SK-N-SH treated with all-trans-retinoic acid at 6 μM for 48 hours (cell line): ENCODE data around the gene OBI1.

ENCODE experiments used
- ARNTL ChIP-seq: fragments of 450-650 bp; formaldehyde crosslinking; IDR thresholded peaks from 2 replicates; pipeline ENCODE4 v1.5.0; 2020; ENCODE audit warnings: low read depth, mild to moderate bottlenecking, moderate library complexity, borderline replicate concordance
- BACH2 ChIP-seq: fragments of 250-450 bp; sonication (Bioruptor Pico); IDR thresholded peaks from 2 replicates; pipeline ENCODE4 v1.9.0; 2021; ENCODE audit warnings: mild to moderate bottlenecking, borderline replicate concordance
- CSDC2 ChIP-seq: fragments of 250-450 bp; sonication (Bioruptor Pico); IDR thresholded peaks from 2 replicates; pipeline ENCODE4 v1.5.0; 2020; ENCODE audit warnings: mild to moderate bottlenecking, moderate library complexity
- OSR1 ChIP-seq: fragments of 250-450 bp; sonication (Bioruptor Pico); IDR thresholded peaks from 2 replicates; pipeline ENCODE4 v1.8.0; 2022; ENCODE audit warnings: moderate library complexity, mild to moderate bottlenecking, inconsistent platforms
- PPARA ChIP-seq: fragments of 250-450 bp; sonication (Bioruptor Pico); IDR thresholded peaks from 2 replicates; pipeline ENCODE4 v1.5.0; 2020; ENCODE audit warnings: mild to moderate bottlenecking, borderline replicate concordance
- SNAI2 ChIP-seq: fragments of 250-450 bp; sonication (Bioruptor Pico); IDR thresholded peaks from 2 replicates; pipeline ENCODE4 v1.5.0; 2020; ENCODE audit warnings: mild to moderate bottlenecking, moderate library complexity
- ZFP3 ChIP-seq: fragments of 250-450 bp; sonication (Bioruptor Pico); IDR thresholded peaks from 2 replicates; pipeline ENCODE4 v1.5.0; 2020; ENCODE audit warnings: mild to moderate bottlenecking, moderate library complexity
- TF ChIP-seq, protein P1 (sequence below): fragments of 250-450 bp; sonication (Bioruptor Pico); IDR thresholded peaks from 2 replicates; pipeline ENCODE4 v1.5.0; 2020; ENCODE audit warnings: mild to moderate bottlenecking, moderate library complexity
- TF ChIP-seq, protein P2 (sequence below): fragments of 250-450 bp; sonication (Bioruptor Pico); IDR thresholded peaks from 2 replicates; pipeline ENCODE4 v1.5.1; 2021; ENCODE audit warnings: mild to moderate bottlenecking, moderate library complexity
- TF ChIP-seq, protein P3 (sequence below): fragments of 250-450 bp; sonication (Bioruptor Pico); IDR thresholded peaks from 2 replicates; pipeline ENCODE4 v1.8.0; 2020; ENCODE audit warnings: mild to moderate bottlenecking, moderate library complexity, borderline replicate concordance
- TF ChIP-seq, protein P4 (sequence below): fragments of 250-450 bp; sonication (Bioruptor Pico); IDR thresholded peaks from 2 replicates; pipeline ENCODE4 v1.5.1; 2020; ENCODE audit warnings: low read depth, mild to moderate bottlenecking, moderate library complexity

DNA sequence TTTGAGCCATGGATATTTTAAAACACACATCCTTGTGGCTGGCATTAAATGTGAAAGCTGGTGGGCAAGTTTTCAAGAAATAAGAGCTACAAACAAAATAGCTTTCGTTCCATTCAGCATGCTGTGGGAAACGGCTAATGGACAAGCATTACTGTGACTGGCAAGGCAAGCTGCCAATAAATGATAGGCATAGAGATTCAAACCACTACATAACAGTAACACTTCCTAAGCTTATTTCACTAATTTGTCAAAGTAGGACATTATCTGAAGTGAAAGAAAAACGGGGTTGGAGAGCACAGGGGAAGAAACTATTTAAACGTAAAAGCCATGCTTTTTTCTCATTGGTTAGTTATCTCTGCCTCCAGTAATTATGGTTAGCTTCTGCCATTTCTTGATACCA, 26.0 kb downstream of the OBI1 start:
- TF ChIP-seq, protein P1, sequence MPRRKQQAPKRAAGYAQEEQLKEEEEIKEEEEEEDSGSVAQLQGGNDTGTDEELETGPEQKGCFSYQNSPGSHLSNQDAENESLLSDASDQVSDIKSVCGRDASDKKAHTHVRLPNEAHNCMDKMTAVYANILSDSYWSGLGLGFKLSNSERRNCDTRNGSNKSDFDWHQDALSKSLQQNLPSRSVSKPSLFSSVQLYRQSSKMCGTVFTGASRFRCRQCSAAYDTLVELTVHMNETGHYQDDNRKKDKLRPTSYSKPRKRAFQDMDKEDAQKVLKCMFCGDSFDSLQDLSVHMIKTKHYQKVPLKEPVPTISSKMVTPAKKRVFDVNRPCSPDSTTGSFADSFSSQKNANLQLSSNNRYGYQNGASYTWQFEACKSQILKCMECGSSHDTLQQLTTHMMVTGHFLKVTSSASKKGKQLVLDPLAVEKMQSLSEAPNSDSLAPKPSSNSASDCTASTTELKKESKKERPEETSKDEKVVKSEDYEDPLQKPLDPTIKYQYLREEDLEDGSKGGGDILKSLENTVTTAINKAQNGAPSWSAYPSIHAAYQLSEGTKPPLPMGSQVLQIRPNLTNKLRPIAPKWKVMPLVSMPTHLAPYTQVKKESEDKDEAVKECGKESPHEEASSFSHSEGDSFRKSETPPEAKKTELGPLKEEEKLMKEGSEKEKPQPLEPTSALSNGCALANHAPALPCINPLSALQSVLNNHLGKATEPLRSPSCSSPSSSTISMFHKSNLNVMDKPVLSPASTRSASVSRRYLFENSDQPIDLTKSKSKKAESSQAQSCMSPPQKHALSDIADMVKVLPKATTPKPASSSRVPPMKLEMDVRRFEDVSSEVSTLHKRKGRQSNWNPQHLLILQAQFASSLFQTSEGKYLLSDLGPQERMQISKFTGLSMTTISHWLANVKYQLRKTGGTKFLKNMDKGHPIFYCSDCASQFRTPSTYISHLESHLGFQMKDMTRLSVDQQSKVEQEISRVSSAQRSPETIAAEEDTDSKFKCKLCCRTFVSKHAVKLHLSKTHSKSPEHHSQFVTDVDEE = no peak
- no peak for TF ChIP-seq ARNTL (CRISPR knock-in tag)
- TF ChIP-seq, protein P2, sequence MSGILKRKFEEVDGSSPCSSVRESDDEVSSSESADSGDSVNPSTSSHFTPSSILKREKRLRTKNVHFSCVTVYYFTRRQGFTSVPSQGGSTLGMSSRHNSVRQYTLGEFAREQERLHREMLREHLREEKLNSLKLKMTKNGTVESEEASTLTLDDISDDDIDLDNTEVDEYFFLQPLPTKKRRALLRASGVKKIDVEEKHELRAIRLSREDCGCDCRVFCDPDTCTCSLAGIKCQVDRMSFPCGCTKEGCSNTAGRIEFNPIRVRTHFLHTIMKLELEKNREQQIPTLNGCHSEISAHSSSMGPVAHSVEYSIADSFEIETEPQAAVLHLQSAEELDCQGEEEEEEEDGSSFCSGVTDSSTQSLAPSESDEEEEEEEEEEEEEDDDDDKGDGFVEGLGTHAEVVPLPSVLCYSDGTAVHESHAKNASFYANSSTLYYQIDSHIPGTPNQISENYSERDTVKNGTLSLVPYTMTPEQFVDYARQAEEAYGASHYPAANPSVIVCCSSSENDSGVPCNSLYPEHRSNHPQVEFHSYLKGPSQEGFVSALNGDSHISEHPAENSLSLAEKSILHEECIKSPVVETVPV = no peak
- no peak for TF ChIP-seq OSR1 (CRISPR knock-in tag)
- no peak for TF ChIP-seq ZFP3 (CRISPR knock-in tag)
- no peak for TF ChIP-seq PPARA (CRISPR knock-in tag)
- TF ChIP-seq SNAI2 = no peak
- TF ChIP-seq, protein P3, sequence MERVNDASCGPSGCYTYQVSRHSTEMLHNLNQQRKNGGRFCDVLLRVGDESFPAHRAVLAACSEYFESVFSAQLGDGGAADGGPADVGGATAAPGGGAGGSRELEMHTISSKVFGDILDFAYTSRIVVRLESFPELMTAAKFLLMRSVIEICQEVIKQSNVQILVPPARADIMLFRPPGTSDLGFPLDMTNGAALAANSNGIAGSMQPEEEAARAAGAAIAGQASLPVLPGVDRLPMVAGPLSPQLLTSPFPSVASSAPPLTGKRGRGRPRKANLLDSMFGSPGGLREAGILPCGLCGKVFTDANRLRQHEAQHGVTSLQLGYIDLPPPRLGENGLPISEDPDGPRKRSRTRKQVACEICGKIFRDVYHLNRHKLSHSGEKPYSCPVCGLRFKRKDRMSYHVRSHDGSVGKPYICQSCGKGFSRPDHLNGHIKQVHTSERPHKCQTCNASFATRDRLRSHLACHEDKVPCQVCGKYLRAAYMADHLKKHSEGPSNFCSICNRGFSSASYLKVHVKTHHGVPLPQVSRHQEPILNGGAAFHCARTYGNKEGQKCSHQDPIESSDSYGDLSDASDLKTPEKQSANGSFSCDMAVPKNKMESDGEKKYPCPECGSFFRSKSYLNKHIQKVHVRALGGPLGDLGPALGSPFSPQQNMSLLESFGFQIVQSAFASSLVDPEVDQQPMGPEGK (CRISPR knock-in tag) = no peak
- TF ChIP-seq, protein P4, sequence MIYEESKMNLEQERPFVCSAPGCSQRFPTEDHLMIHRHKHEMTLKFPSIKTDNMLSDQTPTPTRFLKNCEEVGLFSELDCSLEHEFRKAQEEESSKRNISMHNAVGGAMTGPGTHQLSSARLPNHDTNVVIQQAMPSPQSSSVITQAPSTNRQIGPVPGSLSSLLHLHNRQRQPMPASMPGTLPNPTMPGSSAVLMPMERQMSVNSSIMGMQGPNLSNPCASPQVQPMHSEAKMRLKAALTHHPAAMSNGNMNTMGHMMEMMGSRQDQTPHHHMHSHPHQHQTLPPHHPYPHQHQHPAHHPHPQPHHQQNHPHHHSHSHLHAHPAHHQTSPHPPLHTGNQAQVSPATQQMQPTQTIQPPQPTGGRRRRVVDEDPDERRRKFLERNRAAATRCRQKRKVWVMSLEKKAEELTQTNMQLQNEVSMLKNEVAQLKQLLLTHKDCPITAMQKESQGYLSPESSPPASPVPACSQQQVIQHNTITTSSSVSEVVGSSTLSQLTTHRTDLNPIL (CRISPR knock-in tag) = no peak
- TF ChIP-seq BACH2 (CRISPR knock-in tag) = no peak
- TF ChIP-seq CSDC2 (CRISPR knock-in tag) = no peak
